PC-3 (cell line): ENCODE results near the gene UNC5B. TPM values are rescaled to one million over a fixed set of nuclear protein-coding genes. Genes with fewer than 3 reads are reported as not detected.

Experiments
- ATAC-seq: fragments of 200-7000 bp; cut with Tn5 transposase; 2 replicates; pipeline ENCODE4 v1.9.1; 2020; ENCODE audit warnings: mild to moderate bottlenecking, moderate library complexity
- BruUV-seq: library from RNA; stranded (reverse); fragments of 400-500 nt; replicated peaks from 2 replicates; lab custom pipeline; 2021; lab: Mats Ljungman, UMichigan
- CTCF ChIA-PET: fragments of 300-600 bp; sonication (Branson Sonifier 250); formaldehyde crosslinking; loops from one replicate; lab custom pipeline; 2022; ENCODE audit warnings: antibody characterized with exemption; lab: Charles Lee
- POLR2A ChIA-PET: fragments of 300-600 bp; sonication (Branson Sonifier 250); formaldehyde crosslinking; loops from one replicate; lab custom pipeline; 2022; ENCODE audit warnings: antibody characterized with exemption; ENCODE audit not compliant: unreplicated experiment; lab: Charles Lee
- DNase-seq: peaks from one replicate; pipeline ENCODE4 v3.0.0-alpha.2; 2015
- H2AFZ ChIP-seq: fragments of 300-600 bp; sonication (generic); 2 replicates; pipeline ENCODE4 v1.6.0; 2016; ENCODE audit warnings: antibody characterized with exemption, low read length
- H3F3A ChIP-seq: fragments of 300-600 bp; sonication (generic); one replicate; pipeline ENCODE4 v1.6.0; 2017; ENCODE audit warnings: antibody characterized with exemption, low read length, control low read depth, mild to moderate bottlenecking; ENCODE audit not compliant: unreplicated experiment
- H3K27ac ChIP-seq: fragments of 300-600 bp; sonication (generic); 2 replicates; pipeline ENCODE4 v1.5.1; 2016; ENCODE audit warnings: mild to moderate bottlenecking, low read length
- H3K27me3 ChIP-seq: fragments of 300-600 bp; sonication (generic); 2 replicates; pipeline ENCODE4 v1.6.1; 2016; ENCODE audit warnings: low read length, mixed read lengths
- H3K36me3 ChIP-seq: fragments of 300-600 bp; sonication (generic); 2 replicates; pipeline ENCODE4 v1.6.1; 2016; ENCODE audit warnings: low read depth, mixed run types, low read length, mixed read lengths
- H3K4me1 ChIP-seq: fragments of 300-600 bp; sonication (generic); 2 replicates; pipeline ENCODE4 v1.5.1; 2016; ENCODE audit warnings: low read length; ENCODE audit not compliant: insufficient read depth
- H3K4me2 ChIP-seq: fragments of 300-600 bp; sonication (generic); 2 replicates; pipeline ENCODE4 v1.6.0; 2016; ENCODE audit warnings: low read length
- H3K4me3 ChIP-seq: fragments of 300-600 bp; sonication (generic); 2 replicates; pipeline ENCODE4 v1.5.1; 2016; ENCODE audit warnings: mild to moderate bottlenecking, low read length, mixed read lengths
- H3K79me2 ChIP-seq: fragments of 300-600 bp; sonication (generic); 2 replicates; pipeline ENCODE4 v1.6.1; 2017; ENCODE audit warnings: low read length, mixed read lengths
- H3K9ac ChIP-seq: fragments of 300-600 bp; sonication (generic); 2 replicates; pipeline ENCODE4 v1.6.0; 2016; ENCODE audit warnings: mild to moderate bottlenecking, low read length
- H3K9me2 ChIP-seq: fragments of 300-600 bp; sonication (generic); replicated peaks from 2 replicates; pipeline ENCODE4 v1.6.1; 2016; ENCODE audit warnings: mixed run types, low read length, mixed read lengths
- H3K9me3 ChIP-seq: fragments of 300-600 bp; sonication (generic); 2 replicates; pipeline ENCODE4 v1.6.1; 2016; ENCODE audit warnings: low read length, mixed read lengths
- H4K20me1 ChIP-seq: fragments of 300-600 bp; sonication (generic); 2 replicates; pipeline ENCODE4 v1.6.1; 2016; ENCODE audit warnings: low read length, mixed read lengths
- EZH2 ChIP-seq: fragments of 300-600 bp; sonication (generic); IDR thresholded peaks from one replicate; pipeline ENCODE4 v1.6.1; 2017; ENCODE audit warnings: antibody characterized with exemption, mild to moderate bottlenecking, low read length; ENCODE audit not compliant: unreplicated experiment
- EZH2phosphoT487 ChIP-seq: fragments of 300-600 bp; sonication (generic); IDR thresholded peaks from 2 replicates; pipeline ENCODE4 v1.6.1; 2018; ENCODE audit warnings: mild to moderate bottlenecking, antibody characterized with exemption, low read length, borderline replicate concordance
- intact Hi-C: fragments of 100-400 bp; cut with micrococcal nuclease; formaldehyde crosslinking; loops from 2 replicates; pipeline ENCODE4 v1.9.0; 2023
- total RNA-seq: library from RNA; depleted of rRNA; stranded (reverse); fragments of >200 nt; gene quantifications from 2 replicates; pipeline ENCODE4 v1.2.3, GENCODE V29; 2014
- TF ChIP-seq, protein P1 (sequence below): fragments of 300-600 bp; sonication (generic); conservative IDR thresholded peaks from 2 replicates; pipeline ENCODE4 v1.5.1; 2017; ENCODE audit warnings: antibody characterized with exemption, low read depth, mild to moderate bottlenecking, low read length

UNC5B gene
- total RNA-seq, 1 experiment from 2014 or later, result 0.26 TPM

DNA sequence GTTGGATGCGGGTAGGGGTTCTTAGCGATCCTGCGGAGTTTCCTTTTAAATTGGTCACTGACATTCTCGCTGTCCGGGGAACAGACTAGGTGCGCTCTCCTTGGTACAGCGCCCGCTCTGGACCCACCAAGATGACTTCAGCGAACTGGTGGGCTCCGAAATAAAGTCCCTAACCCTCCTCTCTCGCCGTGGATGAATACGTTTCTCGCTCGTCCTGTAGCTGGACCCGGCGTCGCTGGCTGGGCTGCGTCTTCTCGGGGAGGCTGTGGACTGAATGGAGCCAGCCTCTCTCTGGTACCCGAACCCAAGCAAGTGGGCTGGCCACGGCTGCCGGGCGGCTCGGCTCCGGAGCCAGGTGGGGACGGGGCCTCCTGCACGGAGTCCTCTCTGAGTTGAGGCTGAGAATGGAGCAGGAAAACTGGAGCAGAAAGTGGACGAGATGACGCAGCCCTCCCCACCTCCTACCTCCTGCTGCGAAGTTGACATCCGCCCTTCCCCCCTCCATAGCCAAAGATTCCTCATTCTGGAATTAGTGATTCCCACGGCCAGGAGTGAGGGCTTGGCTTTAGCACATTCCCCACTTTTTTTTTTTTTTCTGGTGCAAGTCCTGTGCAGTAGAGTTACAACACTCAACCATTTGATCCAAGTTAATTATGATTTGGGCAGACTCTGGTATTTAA lies 1.5 kb downstream of the UNC5B start:
- Histone ChIP-seq H3K4me2 (peak overlapping the region; percentile 86), H3K27me3 (peaks cover 40% of the 10 kb centered on the region), H3K4me3 (peak overlapping the region; percentile 64), H3K27ac (no peak overlapping the region), H3K36me3 (no peaks in the 10 kb centered on the region), H3F3A (no peaks in the 10 kb centered on the region), H3K4me1 (peaks cover 19% of the 10 kb centered on the region), H3K79me2 (no peaks in the 10 kb centered on the region), H2AFZ (peak overlapping the region; percentile 63), H3K9me2 (no peaks in the 10 kb centered on the region), H3K9me3 (no peaks in the 10 kb centered on the region), H4K20me1 (no peaks in the 10 kb centered on the region), H3K9ac (no peak overlapping the region)
- intact Hi-C loops, result no loop called here
- TF ChIP-seq, protein P1, sequence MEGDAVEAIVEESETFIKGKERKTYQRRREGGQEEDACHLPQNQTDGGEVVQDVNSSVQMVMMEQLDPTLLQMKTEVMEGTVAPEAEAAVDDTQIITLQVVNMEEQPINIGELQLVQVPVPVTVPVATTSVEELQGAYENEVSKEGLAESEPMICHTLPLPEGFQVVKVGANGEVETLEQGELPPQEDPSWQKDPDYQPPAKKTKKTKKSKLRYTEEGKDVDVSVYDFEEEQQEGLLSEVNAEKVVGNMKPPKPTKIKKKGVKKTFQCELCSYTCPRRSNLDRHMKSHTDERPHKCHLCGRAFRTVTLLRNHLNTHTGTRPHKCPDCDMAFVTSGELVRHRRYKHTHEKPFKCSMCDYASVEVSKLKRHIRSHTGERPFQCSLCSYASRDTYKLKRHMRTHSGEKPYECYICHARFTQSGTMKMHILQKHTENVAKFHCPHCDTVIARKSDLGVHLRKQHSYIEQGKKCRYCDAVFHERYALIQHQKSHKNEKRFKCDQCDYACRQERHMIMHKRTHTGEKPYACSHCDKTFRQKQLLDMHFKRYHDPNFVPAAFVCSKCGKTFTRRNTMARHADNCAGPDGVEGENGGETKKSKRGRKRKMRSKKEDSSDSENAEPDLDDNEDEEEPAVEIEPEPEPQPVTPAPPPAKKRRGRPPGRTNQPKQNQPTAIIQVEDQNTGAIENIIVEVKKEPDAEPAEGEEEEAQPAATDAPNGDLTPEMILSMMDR, result no peak
- TF ChIP-seq EZH2 (no peak), EZH2phosphoT487 (no peak)
- no TSS peak for BruUV-seq
- ATAC-seq (no peak), DNase-seq (no peak)
- ChIA-PET CTCF (no interaction called here), POLR2A (interaction anchor here (0.7 kb wide), 1 partner anchor 55 kb away, joined by 5 read pairs; no protein-coding TSS in a partner anchor)

DNA sequence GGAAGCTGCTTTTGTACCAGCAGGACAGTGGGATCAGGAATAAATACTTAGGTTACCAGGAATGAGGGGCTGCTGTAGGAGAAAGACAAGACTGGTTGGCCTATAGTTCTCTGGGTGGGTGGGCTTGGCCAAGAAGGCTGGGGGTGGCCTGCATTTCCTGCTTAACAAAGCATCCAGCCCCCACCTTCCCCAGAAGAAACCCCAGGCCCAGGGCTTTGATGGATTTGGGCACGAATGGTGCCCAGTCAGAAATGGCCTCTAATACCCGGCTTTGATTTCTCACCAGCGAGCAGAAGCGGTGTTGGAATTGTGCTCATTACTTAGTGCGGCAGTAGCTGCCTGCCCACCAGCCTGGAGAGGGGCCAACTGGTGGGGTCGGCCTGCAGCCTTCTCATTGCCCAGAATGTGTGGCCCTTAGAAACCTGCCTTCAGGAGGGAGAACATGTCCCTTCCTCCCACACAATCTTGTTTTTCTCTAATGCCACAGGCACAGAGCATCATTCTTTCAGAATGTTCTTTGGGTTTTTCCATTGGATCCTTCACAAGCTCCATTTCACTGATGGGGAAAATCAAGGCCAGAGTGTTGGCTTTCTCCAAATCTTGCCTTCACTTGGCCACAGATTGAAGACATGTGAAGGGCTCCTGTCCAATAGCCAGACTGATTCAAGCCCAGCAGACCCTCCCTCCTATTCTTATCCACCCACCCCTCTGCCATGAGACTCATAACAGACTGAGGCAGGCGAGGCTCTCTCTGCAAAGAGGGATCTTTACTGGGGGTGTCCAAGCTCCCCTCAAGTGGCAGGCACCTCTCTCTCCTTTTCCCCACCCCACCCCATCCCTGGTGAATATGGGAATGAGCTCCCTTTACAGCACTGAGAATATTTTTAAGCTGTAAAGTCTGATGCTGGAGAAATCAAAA lies 2.5 kb downstream of the UNC5B start:
- no peaks in the 10 kb centered on the region for H4K20me1 ChIP-seq
- BruUV-seq, result no TSS peak
- H3K9me3 ChIP-seq, result no peaks in the 10 kb centered on the region
- H3K27me3 ChIP-seq, result peaks cover 32% of the 10 kb centered on the region
- H3K4me2 ChIP-seq, result no peak overlapping the region
- no peaks in the 10 kb centered on the region for H3F3A ChIP-seq
- no peaks in the 10 kb centered on the region for H3K36me3 ChIP-seq
- no peaks in the 10 kb centered on the region for H3K79me2 ChIP-seq
- H3K4me1 ChIP-seq, result peaks cover 19% of the 10 kb centered on the region
- DNase-seq (no peak), ATAC-seq (no peak)
- no peaks in the 10 kb centered on the region for H3K9me2 ChIP-seq
- ChIA-PET POLR2A (no interaction called here), CTCF (interaction anchor here (0.6 kb wide), 2 partner anchors 39 to 289 kb away, joined by 6 to 8 read pairs; no protein-coding TSS in a partner anchor)
- H3K9ac ChIP-seq, result no peak overlapping the region
- intact Hi-C loops, result no loop called here
- no peak overlapping the region for H2AFZ ChIP-seq
- no peak for TF ChIP-seq EZH2phosphoT487
- TF ChIP-seq, protein P1, result no peak
- no peak for TF ChIP-seq EZH2
- H3K27ac ChIP-seq, result no peak overlapping the region
- no peak overlapping the region for H3K4me3 ChIP-seq
